ENCODE results near the gene GLI1.
"Not testable (repeated sequence)": the region's sequence is repeated elsewhere in the genome, so short reads cannot be mapped to it uniquely, and the experiment has no call there.

The GLI1 gene

DNA sequence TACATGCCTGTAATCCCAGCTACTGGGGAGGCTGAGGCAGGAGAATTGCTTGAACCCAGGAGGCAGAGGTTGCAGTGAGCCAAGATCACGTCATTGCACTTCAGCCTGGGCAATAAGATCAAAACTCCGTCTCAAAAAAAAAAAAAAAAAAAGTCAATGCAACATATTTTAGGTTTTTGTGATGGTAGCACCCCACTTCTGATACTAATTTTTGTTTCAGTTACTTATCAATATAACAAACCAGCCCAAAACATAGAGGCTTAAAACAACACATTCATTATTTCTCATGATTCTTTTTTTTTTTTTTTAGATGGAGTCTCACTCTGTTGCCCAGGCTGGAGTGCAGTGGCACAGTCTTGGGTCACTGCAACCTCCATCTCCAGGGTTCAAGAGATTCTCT, 18.2 kb upstream of the GLI1 start:
- DNase-seq (ENCODE audit: low read depth in 1 of 2, low spot score in 1 of 2), result not testable (repeated sequence)

DNA sequence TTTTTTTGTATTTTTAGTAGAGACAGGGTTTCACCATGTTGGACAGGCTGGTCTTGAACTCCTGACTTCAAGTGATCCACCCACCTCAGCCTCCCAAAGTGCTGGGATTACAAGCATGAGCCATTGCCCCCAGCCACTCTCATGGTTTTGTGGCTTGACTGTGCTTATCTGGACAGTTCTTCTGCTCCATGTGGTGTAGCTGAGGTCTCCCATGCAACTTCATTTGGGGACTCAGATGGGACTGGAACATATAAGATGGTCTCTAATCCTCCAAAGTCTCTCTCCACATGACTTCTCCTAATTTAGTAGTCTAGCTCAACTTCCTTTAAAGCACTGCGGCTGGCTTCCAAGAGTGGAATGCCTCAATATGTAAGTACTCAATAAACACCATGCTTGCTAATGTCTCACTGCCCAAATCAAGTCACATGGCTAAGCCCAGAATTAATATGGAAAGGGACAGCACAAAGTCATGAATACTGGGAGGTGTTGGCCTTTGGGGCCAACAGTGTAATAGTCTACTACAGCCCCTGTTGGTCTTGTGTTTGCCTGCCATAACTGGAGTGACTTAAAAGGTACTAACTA, 17.6 kb upstream of the GLI1 start:
- no peak for DNase-seq (ENCODE audit: low read depth in 1 of 2, low spot score in 1 of 2)

DNA sequence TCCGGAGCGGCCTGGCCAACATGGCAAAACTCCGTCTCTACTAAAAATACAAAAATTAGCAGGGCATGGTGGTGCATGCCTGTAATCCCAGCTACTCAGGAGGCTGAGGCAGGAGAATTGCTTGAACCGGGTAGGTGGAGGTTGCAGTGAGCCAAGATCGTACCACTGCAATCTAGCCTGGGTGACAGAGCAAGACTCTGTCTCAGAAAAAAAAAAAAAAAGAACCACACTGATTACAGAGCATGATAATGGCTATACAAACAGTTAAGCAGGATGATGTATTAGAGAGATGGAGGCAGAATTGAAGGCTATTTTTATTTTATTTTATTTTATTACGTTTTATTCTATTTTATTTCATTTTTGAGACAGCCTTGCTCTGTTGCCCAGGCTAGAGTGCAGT, 15.2 kb upstream of the GLI1 start:
- DNase-seq (ENCODE audit: low read depth in 1 of 2, low spot score in 1 of 2), result not testable (repeated sequence)

DNA sequence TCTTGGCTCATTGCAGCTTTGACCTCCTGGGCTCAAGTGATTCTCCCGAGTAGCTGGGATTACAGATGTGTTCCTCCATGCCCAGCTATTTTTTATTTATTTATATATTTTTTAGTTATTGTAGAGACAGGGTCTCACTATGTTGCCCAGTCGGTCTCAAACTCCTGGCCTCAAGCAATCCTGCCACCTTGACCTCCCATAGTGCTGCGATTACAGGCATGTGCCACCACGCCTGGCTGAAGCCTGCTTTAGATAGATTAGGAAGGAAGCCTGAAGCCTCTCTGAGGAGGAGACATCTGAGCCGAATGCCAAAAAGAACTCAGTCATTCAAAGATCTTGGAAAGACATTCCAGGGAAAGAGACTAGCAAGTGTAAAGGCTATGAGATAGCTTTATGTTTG, 14.8 kb upstream of the GLI1 start:
- no peak for DNase-seq (ENCODE audit: low read depth in 1 of 2, low spot score in 1 of 2)

DNA sequence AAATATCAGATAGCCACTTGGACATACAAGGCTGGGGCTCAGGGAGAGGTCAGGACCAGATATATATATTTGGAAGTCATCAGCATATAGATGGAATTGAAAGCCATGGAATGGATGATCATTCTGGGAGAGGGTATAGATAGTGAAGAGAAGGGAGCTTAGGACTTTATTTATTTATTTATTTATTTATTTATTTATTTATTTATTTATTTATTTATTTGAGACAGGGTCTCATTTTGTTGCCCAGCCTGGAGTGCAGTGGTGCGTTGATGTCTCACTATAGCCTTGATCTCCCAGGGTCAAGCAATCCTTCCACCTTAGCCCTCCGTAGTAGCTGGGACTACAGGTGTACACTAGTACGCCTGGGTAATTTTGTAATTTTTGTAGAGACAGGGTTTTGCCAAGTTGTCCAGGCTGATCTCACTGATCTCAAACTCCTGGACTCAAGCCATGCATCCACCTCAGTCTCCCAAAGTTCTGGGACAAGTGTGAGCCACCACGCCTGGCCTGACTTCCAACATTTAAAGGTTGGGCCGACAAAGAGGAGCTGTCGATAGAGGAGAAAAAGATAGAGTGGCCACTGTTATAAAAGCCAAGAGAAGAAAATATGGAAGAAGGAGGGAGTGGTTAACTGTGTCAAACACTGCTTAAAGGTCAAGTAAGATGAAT, 13.2 kb upstream of the GLI1 start:
- no peak for DNase-seq (ENCODE audit: low read depth in 1 of 2, low spot score in 1 of 2)

DNA sequence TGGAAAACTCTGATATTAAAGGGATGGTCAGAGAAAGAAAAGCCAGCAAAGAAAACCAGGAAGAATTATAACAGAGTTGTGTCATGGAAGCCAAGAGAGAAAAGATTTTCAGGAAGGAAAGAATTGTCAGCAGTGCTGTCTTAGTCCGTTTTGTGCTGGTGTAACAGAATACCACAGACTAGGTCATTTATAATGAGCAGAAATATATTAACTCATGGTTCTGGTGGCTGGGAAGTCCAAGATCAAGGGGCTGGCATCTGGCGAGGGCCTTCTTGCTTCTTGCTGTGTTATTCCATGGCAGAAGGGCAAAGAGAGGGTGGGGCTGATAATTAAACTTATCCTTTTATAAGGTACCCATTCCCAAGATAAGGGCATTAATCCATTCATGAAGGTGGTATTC, 10.9 kb upstream of the GLI1 start:
- no peak for DNase-seq (ENCODE audit: low read depth in 1 of 2, low spot score in 1 of 2)

DNA sequence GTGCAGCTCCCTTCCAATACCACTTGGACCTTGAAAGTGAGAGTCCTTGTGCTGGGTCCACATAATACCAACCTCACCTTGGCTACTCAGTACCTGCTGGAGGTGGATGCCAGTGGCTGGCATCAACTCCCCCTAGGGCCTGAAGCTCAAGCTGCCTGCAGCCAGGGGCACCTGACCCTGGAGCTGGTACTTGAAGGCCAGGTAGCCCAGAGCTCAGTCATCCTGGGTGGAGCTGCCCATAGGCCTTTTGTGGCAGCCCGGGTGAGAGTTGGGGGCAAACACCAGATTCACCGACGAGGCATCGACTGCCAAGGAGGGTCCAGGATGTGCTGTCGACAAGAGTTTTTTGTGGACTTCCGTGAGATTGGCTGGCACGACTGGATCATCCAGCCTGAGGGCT, 10.2 kb upstream of the GLI1 start:
- DNase-seq (ENCODE audit: low read depth in 1 of 2, low spot score in 1 of 2), result no peak

DNA sequence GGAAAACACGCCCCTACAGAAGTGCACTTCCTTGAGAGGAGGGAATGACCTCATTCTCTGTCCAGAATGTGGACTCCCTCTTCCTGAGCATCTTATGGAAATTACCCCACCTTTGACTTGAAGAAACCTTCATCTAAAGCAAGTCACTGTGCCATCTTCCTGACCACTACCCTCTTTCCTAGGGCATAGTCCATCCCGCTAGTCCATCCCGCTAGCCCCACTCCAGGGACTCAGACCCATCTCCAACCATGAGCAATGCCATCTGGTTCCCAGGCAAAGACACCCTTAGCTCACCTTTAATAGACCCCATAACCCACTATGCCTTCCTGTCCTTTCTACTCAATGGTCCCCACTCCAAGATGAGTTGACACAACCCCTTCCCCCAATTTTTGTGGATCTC, 9.5 kb upstream of the GLI1 start:
- DNase-seq (ENCODE audit: low read depth in 1 of 2, low spot score in 1 of 2), result no peak

DNA sequence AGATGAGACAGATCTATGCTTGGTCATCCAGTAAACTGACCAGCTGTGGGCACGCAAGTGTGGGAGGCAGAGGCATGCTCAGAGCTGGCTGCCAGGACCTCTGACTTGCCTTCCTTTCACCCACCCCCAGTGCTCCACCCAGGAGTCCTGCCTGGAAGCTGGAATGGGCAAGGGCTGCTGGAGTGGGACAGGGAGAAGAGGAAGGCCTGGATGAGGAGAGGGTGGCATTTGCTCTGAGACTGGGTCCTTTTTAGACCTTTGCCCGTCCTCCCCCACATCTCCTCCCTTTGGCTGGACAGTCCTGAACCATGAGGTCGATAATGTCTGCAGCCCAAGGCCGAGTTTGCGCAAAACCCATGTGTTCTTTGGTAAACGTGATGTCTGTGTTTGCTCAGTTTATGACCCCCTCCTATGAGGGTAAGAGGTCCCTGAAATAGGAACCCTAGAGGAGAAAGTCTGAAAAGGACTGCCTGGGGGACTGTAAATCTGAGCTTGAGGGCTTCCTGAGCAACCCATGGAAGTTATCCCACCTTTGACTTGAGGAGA, 8.3 kb upstream of the GLI1 start:
- DNase-seq (ENCODE audit: low read depth in 1 of 2, low spot score in 1 of 2), result no peak

DNA sequence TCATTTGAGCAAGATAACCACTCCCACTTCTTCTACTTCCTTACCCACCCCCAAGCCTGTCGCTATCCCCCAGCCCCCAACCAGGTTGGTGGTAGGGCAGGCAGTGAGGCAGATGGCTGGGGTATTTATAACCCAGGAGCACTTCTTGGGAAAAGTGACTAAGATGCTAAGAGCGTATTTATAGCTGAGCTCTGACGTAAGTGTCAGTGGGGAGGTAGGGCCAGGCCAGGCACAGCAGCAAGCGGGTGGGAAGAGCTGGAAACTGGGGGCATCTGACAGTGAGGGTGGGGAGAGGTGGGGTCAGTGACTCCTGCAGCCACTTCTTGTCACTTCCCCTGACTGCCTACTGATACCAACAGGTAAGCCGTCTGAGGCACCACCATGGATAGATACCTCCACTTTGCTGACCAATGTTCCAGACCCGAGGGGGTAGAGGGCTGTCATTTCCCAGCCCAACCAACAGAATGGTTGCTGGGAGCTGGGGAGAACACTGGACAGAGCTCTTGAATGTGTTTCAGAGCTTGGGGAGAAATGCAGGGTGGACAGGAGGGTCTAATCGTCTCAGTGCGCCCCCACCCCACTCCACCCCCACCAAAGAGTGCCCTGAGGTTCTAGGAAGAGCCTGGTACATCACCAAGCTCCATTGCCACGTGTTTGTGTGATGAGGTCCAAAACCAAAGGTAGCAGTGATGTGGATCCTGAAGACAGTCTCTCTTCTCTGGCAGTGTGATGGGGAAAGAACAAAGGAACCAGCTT, 7.2 kb upstream of the GLI1 start:
- no peak for DNase-seq (ENCODE audit: low read depth in 1 of 2, low spot score in 1 of 2)

DNA sequence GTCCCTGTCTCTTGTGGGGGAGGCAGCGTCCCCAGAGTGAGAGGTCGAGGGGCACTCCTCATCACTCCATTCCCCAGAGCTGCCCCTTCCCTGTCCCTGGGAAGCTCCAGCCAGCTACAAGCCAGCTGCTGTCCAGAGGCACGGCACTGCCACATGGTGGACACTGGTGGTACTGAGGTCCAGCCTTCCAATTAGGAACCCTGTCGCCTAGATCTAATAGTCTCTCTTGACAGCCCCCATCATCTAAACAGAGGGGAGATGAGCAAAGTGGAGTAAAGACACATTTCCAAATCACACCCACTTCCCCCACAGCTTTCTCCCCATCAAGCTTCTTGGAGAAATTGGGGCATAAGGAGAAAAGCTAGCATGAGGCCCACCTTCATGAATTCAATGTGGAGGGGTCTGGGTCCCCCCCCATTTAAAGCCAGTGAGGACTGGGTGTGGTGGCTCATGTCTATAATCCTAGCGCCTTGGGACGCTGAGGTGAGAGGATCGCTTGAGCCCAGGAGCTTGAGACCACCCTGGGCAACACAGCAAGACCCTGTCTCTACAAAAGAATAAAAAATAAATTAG, 6.6 kb upstream of the GLI1 start:
- DNase-seq (ENCODE audit: low read depth in 1 of 2, low spot score in 1 of 2), result no peak

DNA sequence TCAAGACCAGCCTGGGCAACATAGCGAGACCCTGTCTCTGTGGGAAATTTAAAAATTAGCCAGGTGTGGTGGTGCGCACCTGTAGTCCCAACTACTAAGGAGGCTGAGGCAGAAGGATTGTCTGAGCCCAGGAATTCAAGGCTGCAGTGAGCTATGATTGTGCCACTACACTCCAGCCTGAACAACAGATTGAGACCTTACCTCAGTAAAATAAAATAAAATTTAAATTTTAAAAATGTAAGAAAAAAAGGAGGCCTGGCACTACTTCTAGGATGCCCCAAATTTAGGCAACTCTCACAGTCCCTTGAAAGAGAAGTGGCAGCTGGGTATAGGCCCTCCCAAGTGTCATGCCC, 5.4 kb upstream of the GLI1 start:
- DNase-seq (ENCODE audit: low read depth in 1 of 2, low spot score in 1 of 2), result no peak

DNA sequence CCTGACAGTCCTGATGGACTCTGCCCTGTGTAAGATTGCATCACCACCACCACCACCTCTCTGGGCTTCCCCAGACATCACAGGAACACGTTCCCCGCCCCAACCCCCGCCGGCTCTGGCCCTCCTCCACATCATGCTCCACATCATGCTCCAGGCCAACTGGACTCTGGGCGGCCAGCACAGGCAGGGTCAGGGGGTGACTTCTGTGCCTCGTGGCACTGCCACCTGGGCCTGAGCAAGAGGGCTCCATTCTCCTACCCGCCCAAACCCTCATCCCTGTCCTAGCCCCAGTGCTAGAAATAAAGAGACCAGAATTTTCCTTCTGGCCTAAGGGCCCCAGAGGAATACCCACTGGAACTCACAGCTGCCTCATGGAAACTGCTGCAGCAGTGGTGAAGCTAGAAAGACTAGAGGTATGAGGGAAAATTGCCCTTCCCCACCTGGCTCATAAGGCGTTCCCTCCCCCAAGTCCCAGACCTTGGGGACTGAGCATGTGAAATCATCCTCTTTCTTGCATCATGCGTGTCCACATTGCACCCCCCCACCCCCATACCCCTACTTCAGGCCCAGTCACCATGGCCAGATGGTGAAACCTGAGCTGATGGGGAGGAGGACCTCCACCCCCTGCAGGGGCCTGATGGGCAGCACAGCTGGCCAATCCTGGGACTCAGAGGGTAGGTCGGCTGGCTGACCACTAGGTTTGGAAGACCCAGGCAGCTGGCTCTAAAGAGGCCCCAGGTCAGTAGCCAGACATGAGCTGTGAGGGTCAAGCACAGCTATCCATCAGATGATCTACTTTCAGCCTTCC, 4.8 kb upstream of the GLI1 start, which contains the start of gene INHBE:
INHBE (plus strand) TSS at position 742 of the 808 bp plus-strand sequence. CDS start 230 bp downstream, outside the sequence.
- DNase-seq (ENCODE audit: low read depth in 1 of 2, low spot score in 1 of 2), result no peak

DNA sequence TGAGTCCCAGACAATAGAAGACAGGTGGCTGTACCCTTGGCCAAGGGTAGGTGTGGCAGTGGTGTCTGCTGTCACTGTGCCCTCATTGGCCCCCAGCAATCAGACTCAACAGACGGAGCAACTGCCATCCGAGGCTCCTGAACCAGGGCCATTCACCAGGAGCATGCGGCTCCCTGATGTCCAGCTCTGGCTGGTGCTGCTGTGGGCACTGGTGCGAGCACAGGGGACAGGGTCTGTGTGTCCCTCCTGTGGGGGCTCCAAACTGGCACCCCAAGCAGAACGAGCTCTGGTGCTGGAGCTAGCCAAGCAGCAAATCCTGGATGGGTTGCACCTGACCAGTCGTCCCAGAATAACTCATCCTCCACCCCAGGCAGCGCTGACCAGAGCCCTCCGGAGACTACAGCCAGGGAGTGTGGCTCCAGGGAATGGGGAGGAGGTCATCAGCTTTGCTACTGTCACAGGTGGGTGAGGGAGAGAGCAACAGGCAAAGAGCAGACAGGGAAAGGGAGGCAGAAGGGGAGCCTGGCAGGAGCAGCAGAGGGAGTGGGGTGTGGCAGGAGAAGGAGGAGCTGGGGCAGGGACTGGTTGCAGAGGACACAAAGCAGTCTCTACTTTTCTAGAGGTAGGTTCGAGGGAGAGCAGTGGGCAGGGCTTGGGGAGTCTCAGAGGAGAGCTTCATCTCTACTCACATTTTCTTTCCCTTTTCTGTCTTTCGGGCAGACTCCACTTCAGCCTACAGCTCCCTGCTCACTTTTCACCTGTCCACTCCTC, 4.0 kb upstream of the GLI1 start:
- DNase-seq (ENCODE audit: low read depth in 1 of 2, low spot score in 1 of 2), result no peak

DNA sequence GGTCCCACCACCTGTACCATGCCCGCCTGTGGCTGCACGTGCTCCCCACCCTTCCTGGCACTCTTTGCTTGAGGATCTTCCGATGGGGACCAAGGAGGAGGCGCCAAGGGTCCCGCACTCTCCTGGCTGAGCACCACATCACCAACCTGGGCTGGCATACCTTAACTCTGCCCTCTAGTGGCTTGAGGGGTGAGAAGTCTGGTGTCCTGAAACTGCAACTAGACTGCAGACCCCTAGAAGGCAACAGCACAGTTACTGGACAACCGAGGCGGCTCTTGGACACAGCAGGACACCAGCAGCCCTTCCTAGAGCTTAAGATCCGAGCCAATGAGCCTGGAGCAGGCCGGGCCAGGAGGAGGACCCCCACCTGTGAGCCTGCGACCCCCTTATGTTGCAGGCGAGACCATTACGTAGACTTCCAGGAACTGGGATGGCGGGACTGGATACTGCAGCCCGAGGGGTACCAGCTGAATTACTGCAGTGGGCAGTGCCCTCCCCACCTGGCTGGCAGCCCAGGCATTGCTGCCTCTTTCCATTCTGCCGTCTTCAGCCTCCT, 3.4 kb upstream of the GLI1 start:
- peak in 1 of 2 donors; percentile 39 for DNase-seq (ENCODE audit: low read depth in 1 of 2, low spot score in 1 of 2)

DNA sequence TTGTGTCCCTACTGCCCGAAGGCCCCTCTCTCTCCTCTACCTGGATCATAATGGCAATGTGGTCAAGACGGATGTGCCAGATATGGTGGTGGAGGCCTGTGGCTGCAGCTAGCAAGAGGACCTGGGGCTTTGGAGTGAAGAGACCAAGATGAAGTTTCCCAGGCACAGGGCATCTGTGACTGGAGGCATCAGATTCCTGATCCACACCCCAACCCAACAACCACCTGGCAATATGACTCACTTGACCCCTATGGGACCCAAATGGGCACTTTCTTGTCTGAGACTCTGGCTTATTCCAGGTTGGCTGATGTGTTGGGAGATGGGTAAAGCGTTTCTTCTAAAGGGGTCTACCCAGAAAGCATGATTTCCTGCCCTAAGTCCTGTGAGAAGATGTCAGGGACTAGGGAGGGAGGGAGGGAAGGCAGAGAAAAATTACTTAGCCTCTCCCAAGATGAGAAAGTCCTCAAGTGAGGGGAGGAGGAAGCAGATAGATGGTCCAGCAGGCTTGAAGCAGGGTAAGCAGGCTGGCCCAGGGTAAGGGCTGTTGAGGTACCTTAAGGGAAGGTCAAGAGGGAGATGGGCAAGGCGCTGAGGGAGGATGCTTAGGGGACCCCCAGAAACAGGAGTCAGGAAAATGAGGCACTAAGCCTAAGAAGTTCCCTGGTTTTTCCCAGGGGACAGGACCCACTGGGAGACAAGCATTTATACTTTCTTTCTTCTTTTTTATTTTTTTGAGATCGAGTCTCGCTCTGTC, 2.7 kb upstream of the GLI1 start:
- DNase-seq (ENCODE audit: low read depth in 1 of 2, low spot score in 1 of 2), result no peak

DNA sequence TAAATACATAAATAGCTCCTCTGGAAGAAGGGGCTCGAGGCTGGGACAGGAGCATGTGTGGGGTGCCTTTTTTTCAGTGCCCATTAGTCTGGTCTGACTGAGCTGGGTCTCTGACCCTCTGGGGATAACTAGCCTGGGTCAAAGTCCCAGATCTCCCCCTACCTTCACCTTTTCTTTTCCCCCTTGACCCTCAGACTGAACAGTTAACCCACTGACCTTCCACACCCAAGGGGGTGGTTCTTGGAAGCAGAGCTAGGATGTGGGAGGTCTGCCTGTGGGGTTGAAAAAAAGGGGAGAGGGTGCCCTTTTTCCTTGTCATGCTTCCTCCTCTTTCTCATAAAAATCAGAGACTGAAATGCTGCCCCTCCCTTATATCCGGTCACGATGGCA, 925 bp upstream of the GLI1 start:
- no peak for DNase-seq (ENCODE audit: low read depth in 1 of 2, low spot score in 1 of 2)

DNA sequence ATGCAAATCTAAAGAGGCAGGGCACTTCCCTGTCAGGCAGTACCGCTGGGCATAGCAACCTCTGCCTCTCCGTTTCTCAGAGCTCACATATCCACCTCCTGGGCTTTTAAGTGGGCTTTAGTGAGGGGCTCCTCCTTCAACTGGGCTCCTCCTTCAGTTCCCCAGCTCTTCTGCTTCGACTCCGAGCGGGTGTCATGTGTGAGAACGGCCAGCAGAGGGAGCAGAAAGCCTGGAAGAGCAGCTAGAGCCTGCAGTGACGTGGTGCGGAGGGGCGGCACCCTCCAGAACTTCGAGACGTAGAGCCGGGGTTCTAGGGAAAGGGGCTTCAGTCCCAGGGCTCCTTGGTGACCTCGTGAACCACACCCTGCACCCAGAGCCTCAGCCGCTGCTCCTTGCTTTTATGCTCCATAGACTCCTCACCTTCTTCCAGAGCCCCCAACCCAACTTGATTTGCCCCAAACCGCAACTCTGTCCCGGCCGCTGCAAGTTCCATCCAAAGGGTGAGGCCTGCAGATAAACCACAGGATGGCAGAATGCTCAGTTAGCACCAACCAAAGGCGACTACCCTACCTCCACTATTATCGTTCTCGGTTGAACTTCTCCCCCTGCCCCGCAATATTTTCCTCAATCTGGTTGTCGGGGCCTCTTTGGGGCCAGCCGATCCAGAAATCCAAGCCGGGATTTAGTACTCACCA, 383 bp upstream of the GLI1 start:
- peak; percentile 89 to 94 for DNase-seq (ENCODE audit: low read depth in 1 of 2, low spot score in 1 of 2)

DNA sequence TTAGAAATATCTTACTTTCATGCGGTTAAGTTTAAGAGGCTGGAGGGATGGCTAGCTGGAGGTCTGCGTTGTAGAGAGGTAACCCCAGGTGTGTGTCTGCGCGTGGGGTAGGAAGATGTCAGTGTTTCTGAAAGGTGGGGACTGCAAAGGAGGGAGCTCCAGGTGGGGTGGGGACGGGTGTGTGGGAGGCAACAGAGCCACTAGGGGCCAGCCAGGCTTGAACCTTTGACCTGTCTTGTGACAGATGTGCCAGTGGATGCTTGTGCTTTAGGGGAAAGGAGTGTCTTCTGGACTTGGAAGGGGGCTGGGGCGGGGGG, 841 bp downstream of the GLI1 start:
- no peak for DNase-seq (ENCODE audit: low read depth in 1 of 2, low spot score in 1 of 2)

Data from activated CD4-positive, alpha-beta T cell treated with anti-CD3 and anti-CD28 coated beads, Interleukin-2, amount 50 U/mL, for 24 hours (primary cell).